NCI-H1694 treated with DMSO at 0.1 percent for 48 hours (cell line): ENCODE data around the gene USP40.
A peak's percentile ranks its signal among the peaks of the same experiment; 100 is the strongest.

Source experiments
- DNase-seq: peaks from one replicate; lab custom pipeline; 2025; lab: John Stamatoyannopoulos, UW

The USP40 gene

DNA sequence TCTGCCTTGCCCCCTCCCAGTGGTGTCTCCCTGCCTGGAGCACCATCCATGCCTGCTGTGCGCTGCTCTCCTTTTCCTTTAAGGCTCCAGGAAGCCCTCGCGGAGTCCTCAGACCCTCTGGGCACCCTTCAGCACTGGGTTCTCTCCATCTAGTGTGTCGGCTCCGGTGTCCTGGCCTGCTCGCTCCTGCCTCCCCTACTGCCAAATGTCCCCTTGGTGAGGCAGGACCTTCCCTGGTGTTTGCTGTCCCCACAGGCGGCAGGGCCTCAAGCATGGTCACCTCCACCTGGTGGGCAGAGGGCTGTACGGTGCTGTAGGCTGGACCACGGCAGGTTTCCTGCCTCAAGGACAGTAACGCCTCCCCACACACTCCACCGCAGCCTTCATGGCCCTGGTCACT, 122.1 kb downstream of the USP40 start:
- DNase-seq = no peak

GRCh38 chr2:233443511-233444183, 122.9 kb downstream of the USP40 start:
- DNase-seq = peak; percentile 78

DNA sequence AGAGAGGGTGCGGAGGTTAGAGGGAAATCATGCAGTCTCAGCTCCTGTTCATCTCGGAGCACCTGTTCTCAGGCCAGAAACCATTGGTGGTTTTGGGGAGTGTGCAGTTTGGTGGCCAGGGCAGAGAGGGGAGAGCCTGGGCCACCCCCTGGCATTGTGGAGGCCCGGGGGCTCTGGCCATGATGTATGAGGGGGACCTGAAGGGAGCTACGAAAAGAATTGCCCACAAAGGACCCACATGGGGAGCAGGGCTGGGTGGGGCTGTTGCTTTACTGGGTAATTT, 124.6 kb downstream of the USP40 start:
- DNase-seq = no peak

DNA sequence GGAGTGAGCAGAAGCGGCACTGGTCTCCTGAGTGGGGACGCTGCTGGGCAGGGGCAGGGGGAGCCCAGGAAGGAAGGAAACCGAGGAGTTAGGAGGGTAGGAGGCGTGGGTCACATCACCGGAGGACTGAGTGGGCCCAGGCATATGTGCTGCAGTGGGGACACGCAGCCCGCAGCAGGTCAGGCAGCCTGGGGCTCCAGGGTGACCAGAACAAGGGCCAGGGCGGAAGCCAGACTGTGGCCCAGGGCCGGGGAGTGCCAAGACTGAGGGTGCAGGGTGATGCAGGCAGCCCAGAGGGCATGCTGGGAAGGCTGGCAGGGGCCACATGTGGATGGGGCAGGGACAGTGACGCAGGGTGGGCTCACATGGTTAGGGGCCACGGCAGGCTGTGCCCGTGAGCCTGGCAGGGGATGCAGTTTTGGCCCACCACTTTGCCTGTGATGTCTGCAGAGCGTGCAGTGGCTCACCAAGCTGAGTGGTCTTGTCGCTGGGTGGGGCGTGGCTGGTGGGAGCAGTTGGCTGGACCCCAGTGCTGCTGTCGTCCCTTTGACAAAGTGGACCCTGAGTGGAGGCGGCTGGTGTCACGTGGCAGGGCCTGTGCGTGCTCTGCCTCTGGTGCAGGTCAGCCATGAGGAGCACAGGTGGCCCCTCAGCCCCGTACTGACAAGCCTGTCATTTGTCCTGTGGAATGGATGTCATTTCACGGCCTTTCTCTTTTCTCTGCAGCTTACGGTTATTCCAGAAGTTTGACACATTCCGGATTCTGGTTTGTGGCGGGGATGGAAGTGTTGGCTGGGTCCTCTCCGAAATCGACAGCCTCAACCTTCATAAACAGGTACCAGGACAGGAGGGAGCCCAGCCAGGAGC, 125.2 kb downstream of the USP40 start:
- DNase-seq = no peak

DNA sequence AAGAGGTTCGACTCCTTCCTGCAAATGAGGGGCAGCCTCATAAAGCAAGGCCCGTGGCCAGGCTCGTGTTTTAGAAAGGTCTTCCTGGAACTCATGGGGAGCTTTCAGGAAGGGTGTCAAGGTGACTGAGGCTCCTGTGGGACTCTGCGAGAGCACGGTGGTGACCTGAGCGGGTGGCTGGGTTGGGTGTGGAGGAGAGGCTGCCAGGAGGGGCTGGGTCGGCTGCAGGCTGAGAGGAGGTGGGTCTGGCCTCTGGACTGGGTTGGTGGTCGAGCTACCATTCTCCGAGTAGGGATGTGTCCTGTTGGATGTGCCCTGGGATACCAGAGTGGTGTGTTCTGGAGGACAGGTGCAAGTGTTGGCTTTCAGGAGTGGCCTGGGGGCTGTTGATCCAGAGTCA, 125.9 kb downstream of the USP40 start:
- DNase-seq = no peak

DNA sequence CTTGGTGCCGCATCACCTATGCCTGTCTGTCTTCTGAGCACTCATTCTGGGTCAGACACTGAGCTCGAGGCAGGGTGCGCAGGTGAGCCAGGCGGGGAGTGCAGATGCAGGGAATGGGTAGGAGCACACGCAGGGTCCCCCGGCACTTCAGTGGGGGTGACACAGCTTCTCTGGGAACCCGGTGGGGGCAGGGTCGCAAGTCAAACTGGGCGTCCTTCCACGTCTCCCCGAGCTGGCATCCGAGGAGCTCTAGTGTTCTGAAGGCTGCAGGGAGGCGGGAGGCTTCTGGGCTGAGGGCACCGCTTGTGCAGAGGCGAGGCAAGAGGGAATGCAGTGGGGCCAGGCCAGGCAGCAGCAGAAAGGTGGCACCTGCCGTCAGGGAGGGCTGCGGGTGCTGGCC, 126.3 kb downstream of the USP40 start:
- no peak for DNase-seq

DNA sequence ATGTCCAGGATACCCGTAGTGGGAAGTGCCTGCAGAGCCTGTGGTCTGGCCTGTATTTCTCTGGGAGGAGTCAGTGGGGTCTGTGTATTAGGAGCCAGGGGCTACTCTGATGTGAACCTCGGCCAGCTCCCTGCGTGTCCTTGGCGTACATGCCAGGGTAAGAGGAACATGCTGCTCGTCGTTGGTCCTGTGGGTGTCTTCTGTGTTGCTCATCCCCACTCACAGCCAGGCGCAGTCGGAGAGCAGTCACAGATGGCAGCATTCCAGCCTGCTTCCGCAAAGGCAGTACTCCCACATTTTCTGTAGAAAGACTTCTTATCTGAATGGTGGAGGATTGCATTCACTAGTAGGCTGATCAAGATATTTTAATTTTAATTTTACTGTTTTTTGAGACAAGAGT, 127.4 kb downstream of the USP40 start:
- no peak for DNase-seq

DNA sequence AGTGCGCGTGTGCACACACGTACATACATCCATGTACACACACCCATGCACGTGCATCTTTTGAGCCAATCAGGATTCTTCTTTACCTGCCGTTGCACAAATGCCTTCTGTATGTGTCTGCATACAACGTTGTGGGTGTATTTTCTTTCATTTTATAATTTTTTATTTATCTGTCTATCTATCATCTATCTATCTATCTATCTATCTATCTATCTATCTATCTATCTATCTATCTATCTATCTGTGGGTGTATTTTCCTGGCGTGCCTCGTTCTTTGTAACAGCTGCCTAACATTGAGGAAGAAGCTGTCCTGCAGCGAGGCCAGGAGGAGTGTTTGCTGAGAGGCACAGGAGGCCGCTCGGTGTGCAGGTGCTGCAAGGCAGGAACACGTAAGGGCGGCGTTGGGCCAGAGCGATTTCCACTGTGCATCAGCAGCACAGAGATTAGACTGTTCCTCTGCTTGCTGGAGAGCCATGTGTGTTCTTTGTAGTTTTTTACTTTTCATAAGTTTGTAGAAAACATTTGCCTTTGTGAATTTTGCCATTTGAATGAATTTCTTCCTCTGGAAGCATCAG, 127.9 kb downstream of the USP40 start:
- no peak for DNase-seq

GRCh38 chr2:233437439-233437955, 129.1 kb downstream of the USP40 start:
- DNase-seq = no peak

DNA sequence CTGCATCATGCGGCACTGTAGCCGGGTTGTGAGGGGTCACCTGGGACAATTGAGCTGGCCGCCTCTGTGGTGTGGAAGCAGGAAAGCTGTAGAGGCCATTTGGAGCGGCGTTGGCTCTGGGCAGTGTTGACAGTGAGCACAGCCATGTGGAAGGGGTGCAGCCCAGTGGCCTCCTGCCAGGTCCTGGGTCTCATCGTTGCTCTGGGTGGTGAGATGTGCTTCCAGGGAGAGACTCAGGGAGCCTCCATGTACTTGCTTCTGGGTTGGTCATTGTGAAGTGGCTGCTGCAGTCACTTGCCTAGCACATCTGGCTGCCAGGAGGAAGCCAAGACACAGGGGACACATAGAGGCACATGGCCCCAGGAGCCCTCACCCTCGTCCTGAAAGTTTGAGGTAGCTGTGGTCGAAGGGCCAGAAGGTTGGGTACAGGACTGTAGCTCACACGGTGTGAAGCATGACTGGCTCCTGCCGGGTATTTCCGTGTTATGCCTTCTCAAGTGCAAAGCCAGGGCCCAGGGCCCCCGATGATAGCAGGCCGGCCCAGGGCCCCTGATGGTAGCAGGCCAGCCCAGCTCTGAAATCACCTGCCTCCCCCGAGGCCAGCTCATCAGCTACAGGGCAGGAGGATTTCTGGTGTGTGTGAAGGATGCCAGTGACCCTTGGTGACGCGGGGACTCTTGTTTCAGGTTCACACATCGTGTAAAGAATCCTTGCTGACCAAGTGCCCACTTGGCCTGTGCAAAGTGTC, 129.7 kb downstream of the USP40 start:
- no peak for DNase-seq

DNA sequence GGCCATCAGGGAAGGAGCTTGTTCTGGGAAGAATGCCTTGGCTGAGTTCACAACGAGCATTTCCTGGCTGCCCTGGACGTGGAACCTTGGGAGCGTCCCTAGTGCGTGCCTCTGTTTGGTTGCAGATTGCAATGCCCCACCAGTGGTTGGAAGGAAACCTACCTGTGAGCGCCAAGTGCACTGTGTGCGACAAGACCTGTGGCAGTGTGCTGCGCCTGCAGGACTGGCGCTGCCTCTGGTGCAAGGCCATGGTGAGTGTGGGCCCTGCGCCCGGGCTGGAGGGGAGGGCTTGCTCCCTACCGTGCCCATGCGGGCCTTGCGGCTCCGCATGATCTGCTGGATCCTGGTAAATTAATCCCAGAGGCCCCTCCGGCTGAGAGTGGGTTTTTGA, 130.4 kb downstream of the USP40 start:
- DNase-seq = no peak

DNA sequence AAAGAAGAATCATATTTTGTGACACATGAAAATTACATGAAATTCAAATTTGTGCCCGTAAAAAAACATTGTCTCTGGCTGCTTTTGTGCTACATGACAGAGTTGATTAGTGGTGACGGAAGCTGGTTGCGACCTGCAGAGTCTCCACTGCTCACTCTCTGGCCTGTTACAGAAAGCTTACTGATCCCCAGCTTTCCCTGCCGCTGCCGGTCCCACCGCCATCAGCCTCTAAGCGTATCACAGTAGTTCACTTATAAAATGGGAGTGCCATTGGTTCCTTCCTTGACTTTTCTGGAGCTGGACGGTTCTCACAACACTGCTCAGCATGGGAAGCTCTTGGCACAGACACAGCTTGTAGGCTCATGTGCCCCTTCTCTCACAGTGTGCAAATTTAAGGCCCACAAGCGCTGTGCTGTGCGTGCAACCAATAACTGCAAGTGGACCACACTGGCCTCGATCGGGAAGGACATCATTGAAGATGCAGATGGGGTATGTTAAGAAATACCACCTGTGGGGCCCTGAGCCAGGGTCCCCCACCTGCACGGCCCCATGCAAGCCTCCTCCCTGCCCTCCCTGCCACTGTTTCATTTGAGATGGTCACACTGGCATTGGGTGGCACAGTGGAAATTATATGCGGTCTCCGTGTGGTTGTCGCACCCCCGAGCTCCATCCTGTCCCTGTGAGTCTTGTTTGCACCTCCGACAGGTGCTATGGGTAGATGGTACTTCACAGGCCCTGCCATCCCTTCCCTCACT, 131.0 kb downstream of the USP40 start:
- DNase-seq = no peak

DNA sequence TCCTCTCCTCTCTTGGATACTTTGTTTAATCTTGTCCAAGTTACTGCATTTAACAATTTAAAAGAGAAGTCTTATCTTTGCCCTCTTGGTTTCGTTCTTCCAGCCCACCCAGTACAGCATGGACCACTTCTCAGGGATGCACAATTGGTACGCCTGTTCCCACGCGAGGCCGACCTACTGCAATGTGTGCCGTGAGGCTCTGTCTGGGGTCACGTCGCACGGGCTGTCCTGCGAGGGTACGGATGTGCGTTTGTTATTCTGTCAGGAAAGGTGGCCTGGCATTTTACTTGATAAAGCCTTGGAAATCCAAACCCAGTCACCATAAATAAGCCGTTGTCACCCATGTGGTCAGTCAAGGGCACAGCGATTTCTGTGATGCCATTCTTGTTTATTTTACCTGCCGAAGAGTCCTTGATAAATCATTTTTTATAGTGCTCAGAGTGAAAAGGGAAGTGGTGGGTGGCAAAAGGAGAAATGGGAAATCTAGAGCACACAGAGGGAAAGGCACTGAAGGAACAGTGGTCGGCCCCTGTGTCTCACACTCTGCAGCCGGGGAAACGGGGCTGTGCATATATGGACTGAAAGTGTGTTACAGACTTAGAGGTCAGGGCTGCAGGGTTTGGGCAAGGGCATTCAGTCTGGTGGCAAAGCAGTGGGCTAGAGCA, 131.8 kb downstream of the USP40 start:
- no peak for DNase-seq

- DNase-seq = no peak
These were observed 132.8 kb downstream of the USP40 start for GRCh38 chr2:233433794-233434193.

DNA sequence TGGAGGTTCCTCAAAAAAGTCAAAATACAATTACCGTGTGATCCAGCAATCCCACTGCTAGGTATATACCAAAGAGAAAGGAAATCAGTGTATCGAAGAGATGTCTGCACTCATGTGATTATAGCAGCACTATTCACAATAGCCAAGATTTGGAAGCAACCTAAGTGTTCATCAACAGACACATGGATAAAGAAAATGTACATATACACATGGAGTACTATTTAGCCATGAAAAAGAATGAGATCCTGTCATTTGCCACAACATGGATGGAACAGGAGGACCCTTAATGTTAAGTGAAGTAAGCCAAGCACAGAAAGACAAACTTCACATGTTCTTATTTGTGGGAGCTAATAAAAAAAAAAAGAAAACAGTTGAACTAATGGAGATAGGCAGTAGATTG, 133.6 kb downstream of the USP40 start:
- DNase-seq = no peak

DNA sequence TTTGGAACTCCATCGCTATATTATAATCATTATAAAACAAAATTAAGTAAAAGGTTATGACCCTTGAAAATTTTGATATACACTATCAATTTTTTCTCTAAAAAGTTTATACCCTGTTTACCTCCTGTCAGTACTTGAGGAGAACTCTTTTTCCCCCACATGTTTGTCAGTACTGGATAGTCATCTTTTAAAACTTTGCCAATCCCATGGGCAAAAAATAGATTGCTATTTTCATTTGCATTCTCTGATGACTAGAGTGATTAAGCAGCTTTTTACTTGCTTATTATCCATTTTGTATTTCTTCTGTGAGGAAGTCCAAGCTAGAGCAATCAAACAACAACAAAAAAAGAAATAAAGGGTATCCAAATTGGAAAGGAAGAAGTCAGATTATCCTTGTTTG, 135.9 kb downstream of the USP40 start:
- DNase-seq = no peak

GRCh38 chr2:233430081-233430480, 136.5 kb downstream of the USP40 start:
- no peak for DNase-seq

- no peak for DNase-seq
These were observed 137.2 kb downstream of the USP40 start for GRCh38 chr2:233429175-233429897.

GRCh38 chr2:233428438-233428837, 138.1 kb downstream of the USP40 start:
- DNase-seq = no peak

DNA sequence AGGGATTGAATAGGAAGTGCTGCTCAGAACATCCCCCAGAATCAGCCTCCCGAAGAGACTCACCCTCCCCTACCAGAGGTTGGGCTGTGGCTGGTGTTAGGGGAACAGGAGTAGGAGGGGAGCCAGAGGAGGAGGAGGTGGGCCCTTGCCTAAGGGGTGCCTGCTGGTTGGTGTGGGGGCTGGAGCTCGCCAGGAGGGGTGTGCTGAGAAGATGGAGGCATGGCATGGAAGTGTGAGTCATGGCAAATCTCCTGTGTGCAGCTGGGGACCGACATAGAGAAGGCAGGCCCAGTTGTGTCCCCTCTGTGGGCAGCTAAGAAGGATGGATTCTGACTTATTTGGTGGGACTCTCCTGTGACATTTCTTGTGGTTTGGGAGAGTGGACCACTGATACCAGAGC, 138.6 kb downstream of the USP40 start:
- no peak for DNase-seq
